Right cardiac atrium (tissue), 5 donors: ENCODE measurements around the gene CKAP2. TPM values are rescaled to one million over a fixed set of nuclear protein-coding genes. Genes with fewer than 3 reads are reported as not detected.
"Not testable (repeated sequence)": the region's sequence is repeated elsewhere in the genome, so short reads cannot be mapped to it uniquely, and the experiment has no call there.

Experiments
- ATAC-seq, 2 donors: fragments of 200-7000 bp; cut with Tn5 transposase; one replicate each; pipeline versions ENCODE4 v1.8.0 to v1.9.1; 2020; ENCODE audit warnings: moderate library complexity in 2 of 2, mild to moderate bottlenecking in 1 of 2
- DNase-seq, 3 donors: peaks; one replicate each; pipeline ENCODE4 v3.0.0-alpha.2; 2020
- H3K27ac ChIP-seq: one replicate; pipeline ENCODE4 v1.5.1; 2013; ENCODE audit warnings: mild to moderate bottlenecking, low read length, control low read depth, moderate library complexity
- H3K27me3 ChIP-seq: one replicate; pipeline ENCODE4 v1.6.1; 2013; ENCODE audit not compliant: control insufficient read depth, insufficient read depth
- H3K4me1 ChIP-seq: one replicate; pipeline ENCODE4 v1.6.1; 2013; ENCODE audit warnings: low read length; ENCODE audit not compliant: control insufficient read depth, insufficient read depth
- H3K4me3 ChIP-seq: one replicate; pipeline ENCODE4 v1.5.1; 2013; ENCODE audit warnings: low read length, control low read depth
- H3K9me3 ChIP-seq: one replicate; pipeline ENCODE4 v1.6.1; 2013; ENCODE audit warnings: low read length; ENCODE audit not compliant: control insufficient read depth
- WGBS: extraction: QIAGEN DNeasy Blood & Tissue Kit; methylation state at CpG from one replicate; pipeline ENCODE4 v1.1.7; 2013; 5-methylcytosine and 5-hydroxymethylcytosine counted together
- intact Hi-C, 4 donors: fragments of 100-400 bp; cut with DNase I; formaldehyde crosslinking; loops; one replicate each; pipeline versions ENCODE4 v1.11.0 to v1.14.0; 2022 to 2023
- polyA plus RNA-seq: library from polyadenylated mRNA; stranded (reverse); fragments of 200-250 nt; gene quantifications from one replicate; pipeline ENCODE4 v1.2.3, GENCODE V29; 2013
- total RNA-seq, 4 donors: library from RNA; stranded (reverse); fragmentation: NEBNext Ultra II Directional; extraction: Animal tissue kit (Norgen Biotek cat#: 25700); gene quantifications; one replicate each; pipeline ENCODE4 v1.2.1, GENCODE V29; 2021
- donor health status: healthy with polysubstance abuse.
- donor health status: DM: no; HTN: yes; CAD: no.
- donor health status: DM: no; HTN: no; CAD: no.
- donor health status: DM: no; HTN: yes; CAD: no; lungs with severe emphysema.
- donor health status: DM: yes; HTN: yes; CAD: no.

Gene CKAP2
- total and polyA plus RNA-seq, 5 donors: 2.6 to 9.9 (median 6.5) TPM

DNA sequence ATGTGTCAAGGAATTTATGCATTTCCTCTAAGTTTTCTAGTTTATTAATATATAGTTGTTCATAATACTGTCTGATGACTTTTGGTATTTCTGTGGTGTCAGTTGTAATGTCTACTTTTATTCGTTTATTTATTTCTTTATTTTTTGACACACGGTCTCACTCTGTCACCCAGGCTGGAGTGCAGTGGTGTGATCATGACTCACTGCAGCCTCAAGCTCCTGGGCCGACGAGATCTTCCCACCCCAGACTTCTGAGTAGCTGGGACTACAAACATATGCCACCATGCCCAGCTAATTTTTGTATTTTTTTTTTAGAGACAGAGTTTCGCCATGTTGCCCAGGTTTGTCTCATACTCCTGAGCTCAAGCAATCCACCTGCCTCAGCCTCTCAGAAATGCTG lies 39.0 kb downstream of the CKAP2 start:
- DNase-seq, H3K27me3 ChIP-seq, H3K9me3 ChIP-seq, H3K27ac ChIP-seq, intact Hi-C loops, H3K4me1 ChIP-seq, H3K4me3 ChIP-seq, ATAC-seq: not testable (repeated sequence)
- WGBS: 72% methylated on average over 5 of the region's 5 CpGs

DNA sequence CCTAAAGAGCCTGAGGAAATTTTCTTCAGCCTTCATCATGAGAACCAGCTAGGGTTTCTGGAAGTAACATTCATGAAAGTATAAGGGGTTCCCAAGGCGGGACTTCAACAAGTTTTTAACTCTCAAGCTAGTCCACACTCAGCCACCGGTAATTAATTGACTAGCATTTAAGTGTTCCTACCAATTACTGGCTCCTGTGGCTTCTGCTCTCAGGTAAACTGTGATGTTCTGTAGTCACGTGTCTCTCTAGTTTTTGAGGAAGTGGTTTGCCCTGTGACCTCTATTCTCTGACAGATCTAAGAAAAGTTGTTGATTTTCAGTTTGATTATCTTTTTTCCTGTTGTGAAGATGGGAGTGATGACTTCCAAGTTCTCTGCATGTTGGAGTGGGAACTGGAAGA lies 42.7 kb downstream of the CKAP2 start:
- intact Hi-C loops, DNase-seq, H3K27ac ChIP-seq, ATAC-seq, H3K4me1 ChIP-seq, H3K27me3 ChIP-seq, H3K4me3 ChIP-seq, H3K9me3 ChIP-seq: not testable (repeated sequence)
- 63% methylated on average over 3 of the region's 3 CpGs for WGBS

DNA sequence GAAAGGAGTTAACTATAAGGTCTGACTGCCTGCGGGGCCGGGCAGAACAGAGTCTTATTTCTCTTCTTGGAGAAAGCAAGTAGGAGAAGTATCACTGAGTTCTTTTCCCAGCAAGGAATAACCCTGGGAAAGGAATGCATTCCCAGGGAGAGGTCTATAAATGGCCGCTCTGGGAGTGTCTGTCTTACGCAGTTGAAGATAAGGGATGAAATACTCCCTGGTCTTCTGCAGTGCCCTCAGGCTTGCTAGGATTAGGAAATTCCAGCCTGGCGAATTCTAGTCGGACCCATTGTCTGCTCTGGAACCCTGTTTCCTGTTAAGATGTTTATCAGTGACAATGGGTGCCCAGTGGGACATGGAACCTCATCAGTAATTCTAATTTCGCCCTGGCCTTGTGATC lies 47.0 kb downstream of the CKAP2 start:
- H3K27ac ChIP-seq, H3K27me3 ChIP-seq, H3K9me3 ChIP-seq, ATAC-seq, H3K4me1 ChIP-seq, DNase-seq, intact Hi-C loops, H3K4me3 ChIP-seq: not testable (repeated sequence)
- 77% methylated on average over 7 of the region's 7 CpGs for WGBS

DNA sequence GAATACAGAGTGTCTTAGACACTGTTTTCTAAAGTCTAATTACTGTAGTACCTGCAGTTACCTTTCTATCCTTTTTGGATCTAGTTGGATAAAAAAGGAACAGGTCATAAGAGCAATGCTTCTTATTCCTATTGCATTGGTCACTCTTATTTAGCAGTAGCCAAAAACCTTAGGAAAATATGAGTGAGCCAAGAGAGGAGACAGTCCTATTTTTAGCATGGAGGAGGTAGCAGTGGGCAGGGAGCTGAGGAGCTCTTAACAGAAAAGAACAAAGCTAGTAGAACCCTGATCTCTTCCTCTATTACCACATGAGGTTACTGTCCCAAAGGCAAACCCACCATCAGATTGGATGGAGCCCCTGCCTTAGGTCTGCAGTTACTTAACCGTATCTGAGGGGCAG lies 50.6 kb downstream of the CKAP2 start:
- H3K27me3 ChIP-seq, H3K4me1 ChIP-seq, DNase-seq, H3K9me3 ChIP-seq, H3K4me3 ChIP-seq, intact Hi-C loops, H3K27ac ChIP-seq: not testable (repeated sequence)
- peak in 1 of 2 donors; percentile 40 for ATAC-seq
- WGBS: no CpG with 5 or more reads among the region's 1 CpG

GRCh38 chr13:52509532-52509931 lies 54.3 kb downstream of the CKAP2 start:
- ATAC-seq, intact Hi-C loops, H3K4me1 ChIP-seq, H3K27ac ChIP-seq, H3K9me3 ChIP-seq, H3K27me3 ChIP-seq, H3K4me3 ChIP-seq, DNase-seq: not testable (repeated sequence)
- 90% methylated on average over 2 of the region's 6 CpGs for WGBS

- WGBS: 53% methylated on average over 3 of the region's 3 CpGs
- H3K27me3 ChIP-seq, H3K4me1 ChIP-seq, ATAC-seq, H3K9me3 ChIP-seq, H3K4me3 ChIP-seq, DNase-seq, intact Hi-C loops, H3K27ac ChIP-seq: not testable (repeated sequence)
These were observed 55.0 kb downstream of the CKAP2 start for GRCh38 chr13:52510221-52510797.

DNA sequence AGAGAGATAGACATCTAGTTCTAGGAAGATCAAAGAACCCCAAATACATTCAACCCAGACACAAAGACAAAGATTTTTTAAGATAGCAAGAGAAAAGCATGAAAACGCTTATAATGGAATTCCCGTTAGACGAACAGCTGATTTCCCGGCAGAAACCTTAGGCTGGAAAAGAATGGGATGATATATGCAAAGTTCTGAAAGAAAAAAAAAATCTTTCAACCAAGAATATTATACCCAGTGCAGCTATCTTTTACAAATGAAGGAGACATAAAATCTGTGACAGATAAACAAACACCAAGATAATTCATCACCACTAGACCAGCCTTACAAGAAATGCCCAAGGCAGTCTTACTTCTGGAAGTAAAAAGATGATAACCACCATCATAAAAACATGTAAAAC lies 56.3 kb downstream of the CKAP2 start:
- H3K9me3 ChIP-seq, H3K27me3 ChIP-seq, intact Hi-C loops, DNase-seq, ATAC-seq, H3K4me3 ChIP-seq, H3K27ac ChIP-seq, H3K4me1 ChIP-seq: not testable (repeated sequence)
- WGBS: 94% methylated on average over 4 of the region's 4 CpGs

GRCh38 chr13:52513957-52514596 lies 58.8 kb downstream of the CKAP2 start:
- H3K27me3 ChIP-seq, H3K4me1 ChIP-seq, H3K4me3 ChIP-seq, H3K9me3 ChIP-seq, intact Hi-C loops, DNase-seq, ATAC-seq, H3K27ac ChIP-seq: not testable (repeated sequence)
- 63% methylated on average over 5 of the region's 6 CpGs for WGBS

DNA sequence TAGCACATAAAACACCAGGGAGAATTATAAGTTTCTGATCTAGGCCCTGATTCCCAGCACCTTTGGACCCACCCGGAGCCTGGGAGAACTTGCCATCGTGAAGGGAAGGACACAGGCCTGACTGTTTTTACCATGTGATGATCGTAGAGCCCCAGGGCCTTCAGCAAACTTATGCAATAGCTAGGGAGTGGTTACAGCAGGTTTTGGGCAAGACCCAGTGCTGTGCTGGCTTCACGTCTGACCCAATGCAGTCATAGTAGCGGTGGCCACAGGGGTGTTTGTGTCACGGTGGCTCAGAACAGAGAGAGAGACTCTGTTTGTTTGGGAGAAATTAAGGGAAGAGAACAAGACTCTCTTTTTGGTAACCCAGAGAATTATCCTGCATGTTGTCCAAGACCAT lies 68.0 kb downstream of the CKAP2 start:
- ATAC-seq, H3K9me3 ChIP-seq, H3K4me1 ChIP-seq, H3K27me3 ChIP-seq, intact Hi-C loops, H3K4me3 ChIP-seq, H3K27ac ChIP-seq, DNase-seq: not testable (repeated sequence)
- WGBS: 88% methylated on average over 2 of the region's 6 CpGs

Other genes starting within 250 kb of the CKAP2 start
- 1 to 10 TPM; 5.4 to 7.0 (median 6.2) TPM for gene THSD1, start 49.3 kb upstream of the CKAP2 start, total RNA-seq
- gene THSD1, start 49.3 kb upstream of the CKAP2 start, polyA plus RNA-seq: 3.9 TPM
- gene VPS36, start 4.8 kb upstream of the CKAP2 start, total RNA-seq: 10 to 100 TPM; 32.6 to 38.8 (median 34.9) TPM
- gene VPS36, start 4.8 kb upstream of the CKAP2 start, polyA plus RNA-seq: 20.5 TPM
- 1 to 10 TPM; 3.4 to 5.1 (median 4.7) TPM for gene HNRNPA1L2, start 187.0 kb downstream of the CKAP2 start, total RNA-seq
- gene HNRNPA1L2, start 187.0 kb downstream of the CKAP2 start, polyA plus RNA-seq: 6.3 TPM
- gene SUGT1, start 197.4 kb downstream of the CKAP2 start, total RNA-seq: 10 to 100 TPM; 46.1 to 71.5 (median 56.8) TPM
- 54.5 TPM for gene SUGT1, start 197.4 kb downstream of the CKAP2 start, polyA plus RNA-seq